ENCODE results near the gene TRNP1. TPM values are rescaled to one million over a fixed set of nuclear protein-coding genes. Genes with fewer than 3 reads are reported as not detected.

The TRNP1 gene
- polyA plus RNA-seq, 1 donor from 2014 or later, result 11.0 TPM

DNA sequence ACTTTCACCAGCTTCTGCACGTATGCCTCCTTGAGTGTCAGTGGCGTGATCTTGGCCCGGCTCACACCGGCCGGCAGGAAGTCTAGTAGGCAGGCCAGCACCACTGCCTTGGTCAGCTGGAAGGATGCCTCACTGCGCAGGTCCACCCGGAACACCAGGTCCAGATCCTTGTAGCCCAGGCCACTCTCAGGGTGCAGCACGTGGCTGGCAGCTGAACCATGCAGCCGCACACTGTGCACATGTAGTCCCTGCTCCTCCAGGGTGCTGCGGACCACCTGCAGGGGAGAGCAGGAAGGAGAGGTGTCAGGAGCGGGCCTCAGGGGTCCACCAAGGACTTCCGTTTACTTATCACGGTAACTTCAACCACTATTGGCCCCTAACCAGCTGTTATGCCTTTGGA, 13.2 kb downstream of the TRNP1 start:
- no peak overlapping the region for H3K4me3 ChIP-seq (ENCODE audit: low read length)
- H3K79me2 ChIP-seq (replicated peaks; ENCODE audit: insufficient read depth, low read length), result no peaks in the 10 kb centered on the region
- H3K27ac ChIP-seq (ENCODE audit: low read length), result no peak overlapping the region
- H3K36me3 ChIP-seq (ENCODE audit: insufficient read depth, low read length), result no peaks in the 10 kb centered on the region
- no peaks in the 10 kb centered on the region for H3F3A ChIP-seq (ENCODE audit: insufficient read depth, low read length, poor library complexity, severe bottlenecking)
- H3K9ac ChIP-seq (ENCODE audit: low read length), result no peak overlapping the region
- H3K4me2 ChIP-seq (ENCODE audit: low read length), result no peak overlapping the region
- H3K9me2 ChIP-seq (ENCODE audit: insufficient read depth, low read length), result no peaks in the 10 kb centered on the region
- peaks cover 7% of the 10 kb centered on the region for H3K27me3 ChIP-seq (ENCODE audit: insufficient read depth, low read depth, low read length)
- no peak overlapping the region for H2AFZ ChIP-seq (ENCODE audit: low read depth, low read length)
- H3K9me3 ChIP-seq (ENCODE audit: low read length), result no peaks in the 10 kb centered on the region
- no peaks in the 10 kb centered on the region for H4K20me1 ChIP-seq (ENCODE audit: insufficient read depth)
- no peak for TF ChIP-seq SMC3 (conservative IDR thresholded peaks at IDR 0.05; ENCODE audit: poor library complexity)
- no peak for TF ChIP-seq POLR2AphosphoS5 (IDR thresholded peaks at IDR 0.05)
- TF ChIP-seq TAF1 (IDR thresholded peaks at IDR 0.05; ENCODE audit: low read depth), result no peak
- TF ChIP-seq EZH2 (IDR thresholded peaks at IDR 0.05; ENCODE audit: borderline replicate concordance, insufficient read depth, low read length, poor library complexity, severe bottlenecking), result no peak
- TF ChIP-seq RAD21 (conservative IDR thresholded peaks at IDR 0.05), result no peak
- TF ChIP-seq, protein P1, sequence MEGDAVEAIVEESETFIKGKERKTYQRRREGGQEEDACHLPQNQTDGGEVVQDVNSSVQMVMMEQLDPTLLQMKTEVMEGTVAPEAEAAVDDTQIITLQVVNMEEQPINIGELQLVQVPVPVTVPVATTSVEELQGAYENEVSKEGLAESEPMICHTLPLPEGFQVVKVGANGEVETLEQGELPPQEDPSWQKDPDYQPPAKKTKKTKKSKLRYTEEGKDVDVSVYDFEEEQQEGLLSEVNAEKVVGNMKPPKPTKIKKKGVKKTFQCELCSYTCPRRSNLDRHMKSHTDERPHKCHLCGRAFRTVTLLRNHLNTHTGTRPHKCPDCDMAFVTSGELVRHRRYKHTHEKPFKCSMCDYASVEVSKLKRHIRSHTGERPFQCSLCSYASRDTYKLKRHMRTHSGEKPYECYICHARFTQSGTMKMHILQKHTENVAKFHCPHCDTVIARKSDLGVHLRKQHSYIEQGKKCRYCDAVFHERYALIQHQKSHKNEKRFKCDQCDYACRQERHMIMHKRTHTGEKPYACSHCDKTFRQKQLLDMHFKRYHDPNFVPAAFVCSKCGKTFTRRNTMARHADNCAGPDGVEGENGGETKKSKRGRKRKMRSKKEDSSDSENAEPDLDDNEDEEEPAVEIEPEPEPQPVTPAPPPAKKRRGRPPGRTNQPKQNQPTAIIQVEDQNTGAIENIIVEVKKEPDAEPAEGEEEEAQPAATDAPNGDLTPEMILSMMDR (IDR thresholded peaks at IDR 0.05; ENCODE audit: poor library complexity, severe bottlenecking), result no peak
- TF ChIP-seq, protein P2, sequence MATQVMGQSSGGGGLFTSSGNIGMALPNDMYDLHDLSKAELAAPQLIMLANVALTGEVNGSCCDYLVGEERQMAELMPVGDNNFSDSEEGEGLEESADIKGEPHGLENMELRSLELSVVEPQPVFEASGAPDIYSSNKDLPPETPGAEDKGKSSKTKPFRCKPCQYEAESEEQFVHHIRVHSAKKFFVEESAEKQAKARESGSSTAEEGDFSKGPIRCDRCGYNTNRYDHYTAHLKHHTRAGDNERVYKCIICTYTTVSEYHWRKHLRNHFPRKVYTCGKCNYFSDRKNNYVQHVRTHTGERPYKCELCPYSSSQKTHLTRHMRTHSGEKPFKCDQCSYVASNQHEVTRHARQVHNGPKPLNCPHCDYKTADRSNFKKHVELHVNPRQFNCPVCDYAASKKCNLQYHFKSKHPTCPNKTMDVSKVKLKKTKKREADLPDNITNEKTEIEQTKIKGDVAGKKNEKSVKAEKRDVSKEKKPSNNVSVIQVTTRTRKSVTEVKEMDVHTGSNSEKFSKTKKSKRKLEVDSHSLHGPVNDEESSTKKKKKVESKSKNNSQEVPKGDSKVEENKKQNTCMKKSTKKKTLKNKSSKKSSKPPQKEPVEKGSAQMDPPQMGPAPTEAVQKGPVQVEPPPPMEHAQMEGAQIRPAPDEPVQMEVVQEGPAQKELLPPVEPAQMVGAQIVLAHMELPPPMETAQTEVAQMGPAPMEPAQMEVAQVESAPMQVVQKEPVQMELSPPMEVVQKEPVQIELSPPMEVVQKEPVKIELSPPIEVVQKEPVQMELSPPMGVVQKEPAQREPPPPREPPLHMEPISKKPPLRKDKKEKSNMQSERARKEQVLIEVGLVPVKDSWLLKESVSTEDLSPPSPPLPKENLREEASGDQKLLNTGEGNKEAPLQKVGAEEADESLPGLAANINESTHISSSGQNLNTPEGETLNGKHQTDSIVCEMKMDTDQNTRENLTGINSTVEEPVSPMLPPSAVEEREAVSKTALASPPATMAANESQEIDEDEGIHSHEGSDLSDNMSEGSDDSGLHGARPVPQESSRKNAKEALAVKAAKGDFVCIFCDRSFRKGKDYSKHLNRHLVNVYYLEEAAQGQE (IDR thresholded peaks at IDR 0.05; ENCODE audit: borderline replicate concordance), result no peak
- no peak for TF ChIP-seq MXI1 (conservative IDR thresholded peaks at IDR 0.05; ENCODE audit: poor library complexity, severe bottlenecking)
- no peak for TF ChIP-seq EP300 (conservative IDR thresholded peaks at IDR 0.05; ENCODE audit: poor library complexity, severe bottlenecking)

DNA sequence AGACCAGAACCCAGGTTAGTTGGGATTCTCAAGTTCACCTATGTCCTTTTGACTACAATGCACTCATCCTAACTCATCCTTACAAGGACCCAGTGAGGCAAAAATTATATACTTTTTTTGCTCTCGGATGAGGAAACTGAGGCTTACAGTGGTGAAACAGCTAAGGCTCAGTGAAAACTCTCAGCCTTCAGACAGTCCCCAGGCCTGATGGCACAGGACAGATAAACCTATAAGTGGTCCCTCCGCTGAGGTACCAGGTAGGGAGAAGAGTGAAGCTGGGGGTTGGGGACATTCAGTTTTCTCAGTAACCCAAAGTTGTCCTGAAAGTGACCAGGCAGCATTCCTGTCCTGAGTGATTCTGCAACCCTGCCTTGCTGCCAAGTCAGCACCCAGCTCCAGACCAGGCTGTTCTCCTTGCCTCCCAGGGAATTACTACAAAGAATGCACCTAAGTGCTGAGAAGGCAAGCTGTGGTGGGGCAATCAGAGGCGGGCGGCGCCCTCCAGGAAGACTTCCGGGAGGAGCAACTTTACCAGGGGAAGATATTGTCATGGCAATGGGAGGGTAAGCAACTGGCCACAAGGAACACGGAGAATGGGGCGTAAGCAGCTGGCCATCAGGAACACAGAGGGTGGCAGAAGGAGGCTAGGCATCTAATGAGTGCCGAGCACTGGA, 14.6 kb downstream of the TRNP1 start:
- Histone ChIP-seq H3K9me3 (ENCODE audit: low read length) (no peaks in the 10 kb centered on the region), H3F3A (ENCODE audit: insufficient read depth, low read length, poor library complexity, severe bottlenecking) (no peaks in the 10 kb centered on the region), H3K36me3 (ENCODE audit: insufficient read depth, low read length) (no peaks in the 10 kb centered on the region), H3K4me2 (ENCODE audit: low read length) (no peak overlapping the region), H3K27me3 (ENCODE audit: insufficient read depth, low read depth, low read length) (peaks cover 21% of the 10 kb centered on the region), H3K9ac (ENCODE audit: low read length) (no peak overlapping the region), H2AFZ (ENCODE audit: low read depth, low read length) (no peak overlapping the region), H4K20me1 (ENCODE audit: insufficient read depth) (no peaks in the 10 kb centered on the region), H3K9me2 (ENCODE audit: insufficient read depth, low read length) (no peaks in the 10 kb centered on the region), H3K4me3 (ENCODE audit: low read length) (no peak overlapping the region), H3K27ac (ENCODE audit: low read length) (no peak overlapping the region), H3K79me2 (replicated peaks; ENCODE audit: insufficient read depth, low read length) (no peaks in the 10 kb centered on the region)
- TF ChIP-seq RAD21 (conservative IDR thresholded peaks at IDR 0.05), result no peak
- TF ChIP-seq EP300 (conservative IDR thresholded peaks at IDR 0.05; ENCODE audit: poor library complexity, severe bottlenecking), result no peak
- TF ChIP-seq TAF1 (IDR thresholded peaks at IDR 0.05; ENCODE audit: low read depth), result no peak
- no peak for TF ChIP-seq SMC3 (conservative IDR thresholded peaks at IDR 0.05; ENCODE audit: poor library complexity)
- no peak for TF ChIP-seq MXI1 (conservative IDR thresholded peaks at IDR 0.05; ENCODE audit: poor library complexity, severe bottlenecking)
- TF ChIP-seq, protein P1 (IDR thresholded peaks at IDR 0.05; ENCODE audit: poor library complexity, severe bottlenecking), result no peak
- TF ChIP-seq EZH2 (IDR thresholded peaks at IDR 0.05; ENCODE audit: borderline replicate concordance, insufficient read depth, low read length, poor library complexity, severe bottlenecking), result no peak
- TF ChIP-seq POLR2AphosphoS5 (IDR thresholded peaks at IDR 0.05), result no peak
- TF ChIP-seq, protein P2 (IDR thresholded peaks at IDR 0.05; ENCODE audit: borderline replicate concordance), result no peak
